OCI-M1 (cell line): ENCODE data around the gene NEK10.

Experiments
- DNase-seq: peaks from one replicate; lab custom pipeline; 2025; lab: John Stamatoyannopoulos, UW

Gene NEK10

DNA sequence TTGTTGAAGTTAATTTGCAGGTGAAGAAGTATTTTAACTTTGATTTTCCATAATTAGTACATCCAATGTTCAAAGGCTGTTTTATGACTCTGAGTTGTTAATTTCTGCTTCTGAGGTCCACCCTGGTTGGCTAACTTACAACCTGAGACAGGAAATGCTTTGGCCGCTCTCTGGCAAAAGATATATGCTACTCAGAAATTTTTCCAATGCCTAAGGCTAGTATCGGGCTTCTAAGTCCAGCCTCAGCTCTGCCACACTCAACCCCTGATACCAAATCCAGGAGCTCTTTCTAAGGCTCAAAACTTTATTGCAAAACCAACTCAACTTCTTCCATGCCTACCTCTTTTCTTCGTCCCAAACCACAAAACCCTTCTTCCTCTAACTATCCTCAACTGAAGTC is 192.9 kb downstream of the NEK10 start:
- DNase-seq = no peak

DNA sequence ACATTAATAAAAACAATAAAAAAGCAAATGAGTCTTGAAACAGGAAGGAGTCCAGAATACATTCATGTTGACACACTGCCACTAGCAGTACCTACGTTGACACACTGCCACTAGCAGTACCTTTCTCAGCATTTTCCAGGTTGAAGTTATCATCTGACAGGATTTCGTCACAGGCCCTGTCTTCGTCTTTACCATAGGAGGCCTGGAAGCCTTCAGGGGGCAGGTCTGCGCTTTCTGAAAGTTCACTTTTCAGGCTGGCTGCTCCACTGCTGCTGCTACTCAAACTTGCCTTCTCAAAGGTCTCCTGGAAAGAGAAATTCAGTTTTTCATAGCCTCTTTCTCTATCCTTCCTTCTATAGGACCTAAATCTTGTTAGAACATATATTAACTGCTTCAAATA is 194.7 kb downstream of the NEK10 start:
- no peak for DNase-seq

DNA sequence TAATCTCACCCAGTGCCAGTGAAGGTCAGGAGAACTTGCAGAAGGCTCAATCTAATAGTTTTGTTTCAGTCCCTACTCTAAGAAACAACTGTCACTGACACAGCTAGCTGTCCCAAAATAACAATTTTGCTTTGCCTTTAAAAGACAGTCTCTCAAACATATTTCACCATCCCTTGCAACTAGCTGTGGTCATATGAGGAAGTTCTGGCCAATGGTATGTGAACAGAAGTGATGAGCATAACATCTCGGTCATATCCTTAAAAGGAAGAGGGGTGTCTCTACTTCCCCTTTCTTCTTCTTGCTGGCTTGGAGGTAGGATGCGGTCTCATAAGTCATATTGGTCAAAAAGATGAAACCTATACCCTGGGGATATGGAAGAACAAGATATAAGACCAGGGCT is 198.1 kb downstream of the NEK10 start:
- DNase-seq = peak; percentile 80

DNA sequence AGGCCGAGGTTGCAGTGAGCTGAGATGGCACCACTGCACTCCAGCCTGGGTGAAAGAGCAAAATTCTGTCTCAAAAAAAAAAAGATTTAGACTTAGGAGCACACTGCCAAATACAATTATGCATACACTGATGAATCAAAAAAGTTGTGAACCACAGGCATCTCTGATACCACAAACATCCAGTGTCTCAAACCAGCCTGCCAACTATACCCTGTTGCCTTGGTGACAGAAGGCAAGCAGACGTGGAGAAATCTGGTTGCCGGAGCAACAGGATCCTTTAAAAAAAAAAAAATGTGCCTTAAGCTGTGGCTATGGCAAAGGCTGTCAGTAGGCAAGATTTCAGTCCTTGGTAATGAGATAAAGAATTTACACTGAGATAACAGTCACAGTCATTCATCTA is 202.3 kb downstream of the NEK10 start:
- no peak for DNase-seq

DNA sequence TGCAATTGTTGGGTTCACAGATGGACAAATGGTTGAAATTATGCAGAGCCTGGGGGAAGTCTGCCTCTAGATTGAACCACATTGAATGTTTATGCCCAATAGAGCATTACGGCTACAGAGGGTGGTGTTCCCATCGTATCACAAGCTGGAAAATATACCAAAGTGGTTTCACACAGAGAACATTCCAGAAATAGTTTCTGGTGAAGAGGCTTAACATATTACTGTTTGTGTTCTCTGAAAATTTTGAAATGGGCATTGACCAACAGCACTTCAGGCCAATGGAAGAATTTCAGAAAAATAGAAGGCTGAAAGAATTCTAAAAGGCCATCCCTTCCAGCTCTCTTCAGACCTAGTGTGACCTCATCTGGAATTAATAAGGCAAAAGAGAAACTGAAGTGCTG is 203.9 kb downstream of the NEK10 start:
- DNase-seq = no peak

DNA sequence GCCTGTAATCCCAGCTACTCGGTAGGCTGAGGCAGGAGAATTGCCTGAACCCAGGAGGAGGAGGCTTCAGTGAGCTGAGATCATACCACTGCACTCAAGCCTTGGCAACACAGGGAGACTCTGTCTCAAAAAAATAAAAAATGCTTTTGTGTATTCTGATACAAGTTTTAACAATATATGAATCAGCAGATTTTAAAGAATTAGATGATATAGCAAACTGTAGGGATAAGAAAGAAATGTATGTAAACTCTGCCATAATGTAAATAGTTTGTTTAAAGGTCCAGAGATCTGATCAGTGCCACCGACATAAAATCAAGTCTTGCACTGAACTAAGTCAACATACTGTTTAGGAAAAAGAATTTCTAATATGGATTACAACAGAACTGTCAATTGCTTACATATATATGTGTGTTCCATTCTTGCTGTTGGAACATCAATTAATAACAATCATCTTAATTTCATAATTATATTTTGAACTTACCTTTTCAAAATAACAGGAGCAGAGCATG is 208.3 kb downstream of the NEK10 start:
- DNase-seq = no peak

DNA sequence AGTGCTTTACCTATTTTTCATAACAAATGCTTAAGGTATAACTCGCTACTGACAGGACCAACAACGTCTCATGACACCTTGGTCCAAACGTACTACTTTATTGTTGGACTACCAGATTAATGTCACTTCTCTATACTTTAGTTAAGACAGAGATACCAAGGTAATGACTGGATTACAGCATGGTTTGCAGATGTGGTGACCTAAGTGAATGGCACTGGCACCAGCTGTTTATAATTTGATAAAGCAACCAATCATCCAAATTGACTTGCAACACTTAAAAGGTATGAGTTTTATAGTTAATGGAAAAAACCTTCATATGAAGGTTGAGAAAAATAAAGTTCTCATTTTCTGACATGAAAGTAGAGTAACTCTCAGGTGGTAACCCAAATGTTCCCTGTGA is 209.0 kb downstream of the NEK10 start:
- DNase-seq = no peak

DNA sequence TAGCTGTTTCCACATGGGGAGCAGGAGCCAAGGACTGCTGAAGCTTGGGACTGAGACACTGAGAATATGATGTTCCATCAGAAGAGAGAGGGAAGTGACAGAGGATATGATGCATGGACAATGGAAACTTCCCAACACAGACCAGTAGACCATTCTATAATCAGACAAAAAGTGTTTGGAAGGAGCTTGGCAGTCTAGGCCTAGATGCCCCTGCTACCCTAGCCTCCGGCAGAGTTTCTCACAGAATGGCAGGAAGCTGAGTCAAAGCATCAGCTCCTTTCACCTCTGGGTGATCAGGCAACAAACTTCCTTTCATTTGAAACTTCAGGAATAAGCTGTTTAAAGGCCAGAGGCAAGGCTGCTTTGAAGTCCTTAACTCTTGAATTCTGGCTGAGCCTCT is 222.0 kb downstream of the NEK10 start:
- no peak for DNase-seq

DNA sequence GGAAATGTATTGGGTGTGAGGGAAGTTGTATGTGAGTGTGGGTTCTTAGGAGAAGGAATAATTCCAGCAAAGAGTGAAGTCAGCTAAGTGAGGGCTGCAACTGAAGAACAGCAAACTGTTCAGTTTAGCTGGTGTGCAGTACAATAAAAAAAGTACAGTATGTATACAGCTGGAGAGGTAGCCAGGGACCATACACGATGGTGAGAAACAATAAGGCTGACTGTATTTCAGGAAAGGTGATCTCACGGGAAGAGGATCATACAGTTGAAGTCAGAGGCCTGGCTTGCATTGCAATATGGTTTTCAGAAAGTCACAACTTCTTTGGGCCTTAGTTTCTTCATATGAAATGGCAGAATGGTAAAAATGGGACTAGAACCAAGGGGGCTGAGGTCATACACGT is 222.4 kb downstream of the NEK10 start:
- DNase-seq = no peak

DNA sequence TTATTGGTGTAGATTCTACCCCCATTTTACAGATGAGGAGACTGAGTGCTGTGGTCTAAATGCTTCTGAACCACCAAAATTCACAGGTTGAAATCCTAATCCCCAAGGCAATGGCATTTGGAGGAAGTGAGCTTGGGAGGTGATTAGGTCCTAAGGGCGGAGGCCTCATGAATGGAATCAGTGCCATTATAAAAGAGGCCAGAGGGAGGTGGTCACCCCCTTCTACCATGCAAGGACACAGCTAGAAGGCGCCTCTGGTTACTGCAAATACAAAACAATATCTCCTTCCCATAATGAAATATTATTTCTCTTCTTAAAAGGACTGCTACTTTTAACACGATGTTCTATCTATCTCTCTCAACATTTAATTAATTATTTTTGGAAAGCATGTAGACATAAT is 223.5 kb downstream of the NEK10 start:
- no peak for DNase-seq

DNA sequence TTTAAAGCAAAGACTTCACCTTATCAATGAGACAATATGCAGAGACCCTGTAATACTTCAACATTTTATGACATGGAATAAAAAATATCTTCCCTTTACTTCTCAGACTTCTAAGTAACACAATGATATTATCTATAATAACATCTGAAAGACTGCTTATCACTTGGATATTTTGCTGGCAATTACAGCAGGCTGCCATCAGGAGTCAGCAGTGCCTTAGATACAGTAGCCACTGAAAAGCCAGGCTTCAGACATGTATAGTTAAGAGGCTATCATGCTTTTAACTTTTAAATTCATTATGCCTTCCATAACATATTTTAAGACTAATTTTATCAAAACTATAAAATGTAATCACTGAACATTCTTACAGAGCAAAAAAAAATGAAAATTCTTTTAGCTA is 227.5 kb downstream of the NEK10 start:
- DNase-seq = peak; percentile 33

DNA sequence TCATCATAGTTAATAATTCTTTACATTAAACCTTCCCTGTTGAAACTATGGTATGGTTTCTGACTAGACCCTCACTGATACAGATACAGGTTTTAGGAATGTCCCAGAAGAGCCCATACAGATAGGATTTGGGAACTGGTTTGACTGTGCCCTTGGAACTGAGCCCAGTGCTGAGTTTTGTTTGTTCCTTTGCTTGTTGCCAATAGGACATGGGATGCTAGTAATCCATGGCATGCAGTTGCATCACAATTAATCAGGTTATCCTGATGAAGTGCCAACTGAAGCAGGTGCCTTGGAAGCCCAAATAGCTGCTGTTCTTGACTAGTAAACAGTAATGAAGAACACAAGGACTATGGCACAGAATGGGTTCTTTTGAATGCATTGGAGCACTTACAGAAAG is 230.6 kb downstream of the NEK10 start:
- DNase-seq = no peak

DNA sequence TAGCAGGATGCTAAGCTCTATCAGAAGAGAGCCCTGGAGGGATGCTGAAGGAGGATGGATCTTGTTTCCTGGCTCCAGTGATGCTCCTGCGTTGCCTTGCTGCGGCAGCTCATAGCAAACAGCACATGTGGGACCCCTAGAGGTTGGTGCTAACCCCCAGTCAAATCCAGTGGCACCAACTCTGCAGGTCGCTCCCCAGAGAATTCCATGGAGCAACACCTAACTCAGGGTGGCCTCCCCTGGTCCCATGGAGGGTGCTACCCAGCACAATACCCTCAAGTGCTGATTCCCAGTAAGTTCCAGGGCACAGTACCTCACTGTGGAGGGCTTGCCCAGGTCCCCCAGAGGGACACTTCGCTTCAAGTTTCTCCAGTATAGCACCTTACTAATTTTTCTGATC is 231.2 kb downstream of the NEK10 start:
- no peak for DNase-seq

DNA sequence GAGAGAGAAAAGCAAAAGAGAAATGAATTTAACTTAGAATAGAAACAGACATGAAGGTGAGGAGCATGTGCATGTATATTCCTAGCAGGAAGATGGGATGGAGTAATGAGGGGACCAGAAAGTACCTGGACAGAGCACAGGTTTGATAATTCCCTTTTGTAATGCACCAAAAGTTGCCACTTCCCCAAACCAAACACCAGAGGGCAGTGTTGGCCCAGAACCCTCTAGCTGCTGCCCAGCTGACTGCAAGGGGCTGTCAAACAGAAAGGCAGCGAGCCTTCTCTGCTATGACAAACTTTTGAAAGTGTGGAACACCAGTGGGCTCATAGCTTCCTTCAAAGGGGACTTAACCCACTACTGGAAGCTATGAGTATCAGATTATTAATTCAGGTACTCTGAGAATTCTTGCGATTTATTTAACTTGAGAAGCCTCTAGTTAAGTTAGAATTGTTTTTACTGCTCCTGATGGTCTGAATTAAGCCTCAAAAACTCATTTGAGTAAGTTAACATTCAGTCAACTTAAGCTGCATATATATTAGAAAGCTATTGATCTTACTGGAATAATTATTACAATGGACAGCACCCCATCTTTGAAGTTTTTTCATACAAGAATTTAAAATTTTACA is 234.9 kb downstream of the NEK10 start:
- peak; percentile 77 for DNase-seq

DNA sequence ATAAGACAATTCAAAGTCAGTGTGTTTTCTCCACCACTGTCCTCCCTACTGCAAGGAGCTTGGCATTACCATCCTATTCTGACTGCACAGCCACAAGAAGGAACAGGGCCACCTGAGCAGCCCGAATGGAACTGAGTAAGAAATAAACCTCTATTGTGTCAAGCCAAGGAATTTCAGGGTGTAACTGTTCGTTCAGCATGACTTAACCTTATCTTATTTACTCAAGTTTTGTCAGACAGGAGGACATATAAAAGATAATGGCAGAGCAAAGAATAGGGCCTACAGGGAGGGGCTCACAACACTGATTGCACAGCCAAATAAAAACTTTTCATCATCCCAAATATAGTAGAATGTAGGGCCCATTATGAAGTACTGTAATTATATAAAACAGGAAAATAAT is 236.1 kb downstream of the NEK10 start:
- no peak for DNase-seq

DNA sequence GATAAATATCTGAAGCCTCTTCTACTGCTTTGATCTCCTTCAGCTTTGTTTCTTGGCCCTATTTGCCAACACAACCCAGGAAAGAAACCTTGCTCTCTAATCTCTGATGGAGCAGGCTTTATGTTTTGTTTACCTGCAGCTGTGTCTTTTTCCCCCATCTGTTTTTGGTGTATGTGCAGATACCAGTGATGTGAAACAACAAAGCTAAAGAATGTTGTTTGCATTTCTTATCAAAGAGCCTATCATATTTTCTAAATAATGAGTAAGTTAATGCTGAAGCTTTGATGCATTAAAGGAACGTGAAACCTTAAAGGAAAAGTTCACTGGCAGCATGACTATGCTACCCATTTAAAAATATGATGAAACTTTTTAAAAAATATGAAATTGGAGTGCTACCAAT is 238.4 kb downstream of the NEK10 start:
- DNase-seq = no peak

DNA sequence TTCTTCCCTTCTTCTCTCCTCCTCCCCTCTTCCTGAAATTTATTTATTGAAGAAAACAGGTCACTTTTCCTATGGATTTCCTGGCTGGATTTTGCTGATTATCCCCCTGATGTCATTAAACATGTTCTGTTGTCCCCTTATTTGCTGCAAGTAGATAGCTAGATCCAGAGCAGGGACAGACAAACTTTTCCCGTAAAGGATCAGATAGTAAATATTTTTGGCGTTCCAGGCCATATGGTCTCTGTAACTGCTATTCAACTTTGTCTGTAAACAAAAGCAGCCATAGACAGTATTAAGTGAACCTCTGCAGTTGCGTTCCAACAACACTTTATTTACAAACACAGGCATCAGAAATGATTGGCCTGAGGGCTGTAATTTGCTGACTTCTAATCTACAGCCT is 241.3 kb downstream of the NEK10 start:
- no peak for DNase-seq

DNA sequence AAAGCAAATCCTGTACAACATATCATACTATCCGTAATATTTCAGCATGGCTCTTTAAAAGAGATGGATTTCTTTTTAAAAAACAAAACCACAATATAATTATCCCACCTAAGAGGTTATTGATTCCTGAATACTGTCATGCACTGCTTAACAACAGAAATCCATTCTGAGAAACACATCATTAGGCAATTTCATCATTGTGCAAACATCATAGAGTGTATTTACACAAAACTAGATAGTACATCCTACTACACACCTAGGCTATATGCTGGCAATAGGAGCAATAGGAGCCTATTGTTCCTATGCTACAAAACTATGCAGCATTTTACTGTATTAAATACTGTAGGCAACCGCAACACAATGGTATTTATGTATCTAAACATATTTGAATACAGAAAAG is 242.0 kb downstream of the NEK10 start:
- no peak for DNase-seq

DNA sequence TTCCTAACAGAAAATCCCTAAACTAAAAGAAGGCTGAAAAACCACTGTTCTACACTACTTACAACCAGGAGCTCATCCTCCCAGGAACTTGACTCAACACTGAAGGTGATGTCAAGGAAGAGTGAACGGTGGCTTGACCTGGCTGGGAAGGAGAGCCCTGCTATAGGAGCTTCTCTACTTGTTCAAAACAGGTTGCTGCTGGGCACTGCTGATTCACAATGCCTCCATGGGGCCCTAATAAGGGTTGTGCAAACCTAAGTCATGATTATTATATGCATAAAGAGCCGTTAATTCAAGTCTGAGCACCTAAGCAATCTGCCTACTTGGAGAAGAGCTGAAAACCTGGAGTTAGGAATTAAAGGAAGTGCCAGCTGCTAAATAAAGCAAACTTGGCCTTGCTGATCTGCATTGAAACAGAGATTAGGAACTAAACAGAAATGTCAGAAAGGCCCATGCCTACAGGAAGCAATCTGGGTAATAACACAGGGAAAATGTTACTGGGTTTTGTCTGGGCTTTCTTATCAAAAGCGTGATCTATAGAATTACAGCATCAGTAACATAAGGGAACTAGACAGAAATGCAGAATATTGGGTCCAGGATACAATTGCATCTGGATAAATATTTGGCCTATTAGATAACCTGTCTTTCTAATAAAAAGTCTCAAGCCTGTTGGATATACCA is 243.2 kb downstream of the NEK10 start:
- DNase-seq = no peak

DNA sequence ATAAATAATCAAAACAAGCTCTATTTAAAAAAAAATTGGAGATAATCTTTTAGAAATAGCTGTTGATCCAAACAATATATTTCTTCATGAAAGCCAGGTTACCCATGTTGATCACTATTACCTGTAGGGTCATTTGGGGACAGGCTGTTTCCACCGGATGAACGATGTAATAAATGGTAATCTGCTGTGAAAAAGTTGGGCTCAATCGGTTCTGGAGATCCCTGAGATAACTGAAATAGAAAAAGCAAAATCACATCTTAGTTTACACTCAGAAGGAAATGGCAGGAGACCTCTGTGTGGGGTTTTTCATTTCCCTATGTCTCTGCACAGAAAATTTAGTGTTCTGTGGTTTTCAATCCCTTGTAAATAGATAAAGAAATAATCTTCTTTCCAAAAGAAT is 249.5 kb downstream of the NEK10 start:
- no peak for DNase-seq

DNA sequence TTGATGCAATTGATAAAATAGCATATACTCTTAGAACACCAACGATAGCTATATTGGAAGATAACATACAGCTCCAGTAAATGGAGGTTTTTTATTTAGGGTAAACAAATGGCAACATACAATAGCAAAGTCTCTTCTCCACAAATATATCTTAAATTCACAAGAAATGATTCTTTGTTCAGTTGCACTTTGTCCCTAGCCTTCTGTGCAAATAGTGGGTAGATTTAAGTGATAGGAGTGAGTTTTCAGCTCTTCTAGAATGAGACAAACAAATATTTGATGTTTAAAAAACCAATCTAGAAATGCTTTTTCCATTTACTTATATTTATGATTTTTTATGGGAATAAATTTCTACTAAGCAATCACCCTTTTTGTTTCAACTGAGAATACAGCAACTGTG is 253.8 kb downstream of the NEK10 start:
- no peak for DNase-seq

DNA sequence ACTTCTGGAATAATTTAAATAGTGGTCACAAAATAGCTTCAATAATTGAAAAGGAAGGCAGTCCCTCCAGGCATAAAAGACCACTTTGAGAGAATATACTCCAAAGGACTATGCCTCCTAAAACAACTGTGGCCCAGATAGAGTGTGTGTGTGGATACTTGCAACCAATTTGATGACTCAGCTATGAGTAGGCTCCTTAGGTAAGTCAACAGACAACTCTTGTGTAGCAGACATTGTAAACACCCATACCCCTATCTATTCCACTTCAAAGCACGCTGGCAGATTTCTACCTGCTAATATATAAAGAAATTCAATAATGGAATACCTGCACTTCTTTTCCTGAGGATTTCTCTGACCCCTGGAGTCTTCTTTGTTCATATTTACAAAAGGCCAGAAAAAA is 254.5 kb downstream of the NEK10 start:
- no peak for DNase-seq

DNA sequence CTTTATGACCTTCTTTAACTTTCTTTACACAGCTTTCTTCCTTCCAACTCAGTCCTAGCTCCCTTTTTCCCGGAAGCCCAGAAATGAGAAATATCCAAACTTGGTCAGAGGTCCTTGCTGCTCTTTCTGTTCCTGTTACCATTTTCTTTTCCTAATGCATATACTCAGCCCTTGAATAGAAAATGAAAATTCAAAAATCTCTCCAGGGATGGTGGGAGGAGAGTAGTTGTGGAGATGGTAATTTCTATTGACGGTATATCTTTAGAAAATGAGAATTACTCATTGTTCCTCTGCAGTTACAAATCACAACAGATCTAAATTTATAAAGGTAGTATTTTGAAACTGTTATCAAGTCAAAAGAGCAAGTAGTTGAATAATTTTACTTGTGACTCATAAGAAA is 255.1 kb downstream of the NEK10 start:
- DNase-seq = no peak

DNA sequence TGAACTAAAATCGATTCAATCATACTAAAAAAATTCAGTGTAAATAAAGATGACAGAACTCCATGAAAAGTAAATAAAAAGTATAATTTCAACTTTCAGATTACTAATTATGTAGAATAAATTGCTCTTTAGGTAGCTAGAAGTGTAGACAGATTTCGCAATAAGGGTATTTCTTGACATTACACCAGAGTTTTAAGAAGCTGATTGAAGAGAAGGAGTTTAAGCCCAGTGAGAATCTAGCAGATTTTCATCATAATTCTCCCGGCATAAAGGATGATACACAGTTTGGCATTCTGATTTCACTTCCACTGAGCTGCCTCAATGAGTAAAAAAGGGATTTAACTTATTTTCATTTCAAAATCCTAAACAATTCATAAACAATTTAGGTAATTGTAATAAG is 259.2 kb downstream of the NEK10 start:
- peak; percentile 9 for DNase-seq
